Measurements from ENCODE around the gene NUDT3. TPM values are rescaled to one million over a fixed set of nuclear protein-coding genes. Genes with fewer than 3 reads are reported as not detected.
"Not testable (repeated sequence)": the region's sequence is repeated elsewhere in the genome, so short reads cannot be mapped to it uniquely, and the experiment has no call there.

NUDT3 gene
- total RNA-seq, 1 donor from 2014 or later: 31.7 TPM

DNA sequence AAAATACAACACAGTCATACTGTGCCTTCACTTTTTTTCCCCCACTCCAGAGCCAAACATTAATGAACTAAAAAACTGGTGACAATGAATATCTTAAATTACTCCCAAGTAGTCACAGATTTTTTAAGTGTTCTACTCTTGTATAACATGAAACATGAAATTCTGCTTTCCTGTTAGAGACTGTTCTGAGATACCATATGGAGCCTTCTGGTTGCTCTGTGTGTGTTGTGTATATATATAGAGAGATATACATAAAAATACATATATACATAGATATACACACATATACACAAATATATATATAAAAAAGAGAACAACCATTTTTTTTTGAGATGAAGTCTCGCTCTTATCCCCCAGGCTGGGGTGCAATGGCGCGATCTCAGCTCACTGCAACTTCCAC lies 63.5 kb downstream of the NUDT3 start:
- Histone ChIP-seq H3K4me3 (ENCODE audit: low read depth, low read length) (no peak overlapping the region), H3K27me3 (ENCODE audit: control insufficient read depth, insufficient read depth, low read length) (no peaks in the 10 kb centered on the region), H3K36me3 (ENCODE audit: control insufficient read depth, insufficient read depth, low read length) (no peaks in the 10 kb centered on the region)
- DNase-seq (ENCODE audit: low read depth): no peak
- TF ChIP-seq, protein P1, sequence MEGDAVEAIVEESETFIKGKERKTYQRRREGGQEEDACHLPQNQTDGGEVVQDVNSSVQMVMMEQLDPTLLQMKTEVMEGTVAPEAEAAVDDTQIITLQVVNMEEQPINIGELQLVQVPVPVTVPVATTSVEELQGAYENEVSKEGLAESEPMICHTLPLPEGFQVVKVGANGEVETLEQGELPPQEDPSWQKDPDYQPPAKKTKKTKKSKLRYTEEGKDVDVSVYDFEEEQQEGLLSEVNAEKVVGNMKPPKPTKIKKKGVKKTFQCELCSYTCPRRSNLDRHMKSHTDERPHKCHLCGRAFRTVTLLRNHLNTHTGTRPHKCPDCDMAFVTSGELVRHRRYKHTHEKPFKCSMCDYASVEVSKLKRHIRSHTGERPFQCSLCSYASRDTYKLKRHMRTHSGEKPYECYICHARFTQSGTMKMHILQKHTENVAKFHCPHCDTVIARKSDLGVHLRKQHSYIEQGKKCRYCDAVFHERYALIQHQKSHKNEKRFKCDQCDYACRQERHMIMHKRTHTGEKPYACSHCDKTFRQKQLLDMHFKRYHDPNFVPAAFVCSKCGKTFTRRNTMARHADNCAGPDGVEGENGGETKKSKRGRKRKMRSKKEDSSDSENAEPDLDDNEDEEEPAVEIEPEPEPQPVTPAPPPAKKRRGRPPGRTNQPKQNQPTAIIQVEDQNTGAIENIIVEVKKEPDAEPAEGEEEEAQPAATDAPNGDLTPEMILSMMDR (IDR thresholded peaks at IDR 0.05; ENCODE audit: insufficient read depth, low read length, poor library complexity, severe bottlenecking): no peak

DNA sequence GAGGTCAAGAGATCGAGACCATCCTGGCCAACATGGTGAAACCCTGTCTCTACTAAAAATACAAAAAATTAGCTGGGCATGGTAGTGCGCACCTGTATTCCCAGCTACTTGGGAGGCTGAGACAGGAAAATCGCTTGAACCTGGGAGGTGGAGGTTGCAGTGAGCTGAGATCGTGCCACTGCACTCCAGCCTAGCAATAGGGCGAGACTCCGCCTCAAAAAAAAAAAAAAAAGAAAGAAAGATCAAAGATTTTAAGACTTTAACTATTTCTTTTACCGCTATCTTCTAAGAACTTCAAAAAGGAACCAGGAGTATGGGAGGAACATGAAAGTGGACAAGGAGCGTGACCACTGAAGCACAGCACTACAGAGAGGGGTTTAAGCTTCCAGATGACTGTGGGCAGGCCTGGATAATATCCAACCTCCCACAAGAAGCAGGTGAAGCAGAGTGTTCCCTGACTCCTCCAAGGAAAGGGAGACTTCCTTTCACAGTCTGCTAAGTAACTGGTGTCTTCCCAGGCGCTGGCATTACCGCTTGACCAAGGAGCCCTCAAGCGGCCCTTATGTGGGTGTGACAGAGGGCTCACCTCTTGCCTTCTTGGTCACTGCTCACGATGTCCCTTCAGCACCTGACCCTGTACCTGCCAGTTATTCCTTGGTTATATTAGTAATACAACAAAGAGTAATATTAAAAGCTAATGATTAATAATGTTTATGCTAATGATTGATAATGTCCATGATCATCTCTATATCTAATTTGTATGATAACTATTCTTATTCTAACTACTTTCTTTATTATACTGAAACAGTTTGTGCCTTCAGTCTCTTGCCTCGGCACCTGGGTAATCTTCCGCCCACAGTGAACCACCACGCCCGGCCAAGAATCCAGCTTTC lies 64.9 kb downstream of the NUDT3 start:
- not testable (repeated sequence) for H3K36me3 ChIP-seq (ENCODE audit: control insufficient read depth, insufficient read depth, low read length); H3K27me3 ChIP-seq (ENCODE audit: control insufficient read depth, insufficient read depth, low read length); H3K4me3 ChIP-seq (ENCODE audit: low read depth, low read length); DNase-seq (ENCODE audit: low read depth)

DNA sequence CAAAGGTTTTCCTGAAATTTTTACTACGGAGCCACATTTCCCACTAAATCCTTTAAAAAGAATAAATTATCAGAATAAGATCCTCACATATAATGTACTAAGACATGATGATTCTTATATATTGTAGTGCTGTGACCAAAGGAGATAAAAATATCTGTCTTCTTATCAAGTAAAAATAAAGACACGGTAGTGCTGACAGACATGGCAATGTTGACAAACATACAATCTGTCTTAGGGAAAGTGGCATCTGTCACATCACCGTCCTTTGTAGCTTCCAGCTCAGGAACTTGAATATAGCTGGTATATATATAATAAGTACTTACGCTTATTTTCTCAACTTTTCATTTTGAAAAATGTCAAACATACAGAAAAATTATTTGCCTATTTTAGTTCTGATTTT lies 66.8 kb downstream of the NUDT3 start:
- Histone ChIP-seq H3K27me3 (ENCODE audit: control insufficient read depth, insufficient read depth, low read length) (no peaks in the 10 kb centered on the region), H3K36me3 (ENCODE audit: control insufficient read depth, insufficient read depth, low read length) (no peaks in the 10 kb centered on the region), H3K4me3 (ENCODE audit: low read depth, low read length) (no peak overlapping the region)
- TF ChIP-seq, protein P1 (IDR thresholded peaks at IDR 0.05; ENCODE audit: insufficient read depth, low read length, poor library complexity, severe bottlenecking): no peak
- DNase-seq (ENCODE audit: low read depth): no peak

DNA sequence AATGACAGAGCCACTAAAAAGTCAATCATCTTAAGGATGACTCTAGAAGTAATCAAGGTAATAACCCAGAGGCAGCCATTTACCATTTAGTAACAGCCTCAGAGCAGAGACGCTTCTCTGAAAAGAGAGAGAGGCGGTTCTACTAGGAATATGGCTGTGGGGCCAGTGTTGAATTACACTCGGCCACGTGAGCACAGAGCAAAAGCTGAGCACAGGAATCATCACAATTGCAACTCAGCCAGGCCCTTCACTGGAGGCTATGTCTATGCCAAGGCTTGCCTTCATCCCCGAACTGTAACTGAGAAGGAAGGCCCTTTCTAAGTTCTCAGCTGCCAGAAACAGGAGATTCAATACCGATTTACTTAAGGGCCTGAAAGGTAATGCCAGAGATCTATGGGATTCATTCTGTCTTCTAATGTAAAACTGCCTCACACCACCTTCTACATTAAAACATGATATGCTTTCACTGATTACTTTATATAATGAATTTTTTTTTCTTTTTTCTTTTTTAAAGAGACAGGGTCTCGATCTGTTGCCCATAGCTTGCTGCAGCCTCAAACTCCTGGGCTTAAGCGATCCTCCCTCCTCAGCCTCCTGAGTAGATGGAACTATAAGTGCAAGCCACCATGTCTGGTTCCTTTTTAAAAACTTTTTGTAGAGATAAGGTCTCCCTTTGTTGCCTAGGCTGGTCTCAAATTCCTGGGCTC lies 67.6 kb downstream of the NUDT3 start:
- H3K4me3 ChIP-seq (ENCODE audit: low read depth, low read length): no peak overlapping the region
- no peak for DNase-seq (ENCODE audit: low read depth)
- no peaks in the 10 kb centered on the region for H3K27me3 ChIP-seq (ENCODE audit: control insufficient read depth, insufficient read depth, low read length)
- TF ChIP-seq, protein P1 (IDR thresholded peaks at IDR 0.05; ENCODE audit: insufficient read depth, low read length, poor library complexity, severe bottlenecking): no peak
- H3K36me3 ChIP-seq (ENCODE audit: control insufficient read depth, insufficient read depth, low read length): no peaks in the 10 kb centered on the region

DNA sequence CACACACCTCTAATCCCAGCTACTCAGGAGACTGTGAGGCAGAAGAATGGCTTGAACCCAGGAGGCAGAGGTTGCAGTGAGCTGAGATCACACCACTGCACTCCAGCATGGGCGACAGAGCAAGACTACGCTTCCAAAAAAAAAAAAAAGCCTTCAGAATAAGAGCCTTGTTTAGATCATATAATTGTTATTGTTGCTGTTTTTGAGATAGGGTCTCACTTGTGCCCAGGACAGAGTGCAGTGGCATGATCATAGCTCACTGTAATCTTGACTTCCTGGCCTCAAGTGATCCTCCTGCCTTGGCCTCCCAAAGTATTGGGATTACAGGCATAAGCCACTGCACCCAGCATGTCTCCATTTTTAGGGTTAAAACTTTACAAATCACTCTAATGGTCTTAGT lies 68.2 kb downstream of the NUDT3 start:
- not testable (repeated sequence) for DNase-seq (ENCODE audit: low read depth); H3K27me3 ChIP-seq (ENCODE audit: control insufficient read depth, insufficient read depth, low read length); H3K4me3 ChIP-seq (ENCODE audit: low read depth, low read length); H3K36me3 ChIP-seq (ENCODE audit: control insufficient read depth, insufficient read depth, low read length)

DNA sequence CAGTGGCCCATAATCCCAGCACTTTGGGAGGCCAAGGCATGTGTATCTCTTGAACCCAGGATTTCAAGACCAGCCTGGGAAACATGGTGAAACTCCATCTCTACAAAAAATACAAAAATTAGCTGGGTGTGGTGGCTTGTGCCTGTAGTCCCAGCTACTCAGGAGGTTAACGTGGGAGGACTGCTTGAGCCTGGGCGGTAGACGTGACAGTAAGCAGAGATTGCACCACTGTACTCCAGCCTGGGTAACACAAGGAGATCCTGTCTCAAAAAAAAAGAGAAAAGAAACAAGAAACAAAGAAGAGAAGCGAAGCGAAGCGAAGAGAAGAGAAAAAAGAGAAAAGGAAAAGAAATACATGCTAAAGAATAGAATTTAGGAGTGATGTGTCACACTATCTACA lies 69.2 kb downstream of the NUDT3 start:
- Histone ChIP-seq H3K4me3 (ENCODE audit: low read depth, low read length) (no peak overlapping the region), H3K27me3 (ENCODE audit: control insufficient read depth, insufficient read depth, low read length) (no peaks in the 10 kb centered on the region), H3K36me3 (ENCODE audit: control insufficient read depth, insufficient read depth, low read length) (no peaks in the 10 kb centered on the region)
- DNase-seq (ENCODE audit: low read depth): no peak
- TF ChIP-seq, protein P1 (IDR thresholded peaks at IDR 0.05; ENCODE audit: insufficient read depth, low read length, poor library complexity, severe bottlenecking): no peak
